HG03460 (cell line): ENCODE results near the gene CSRP2.

Source experiments
- ATAC-seq: cut with Tn5 transposase; IDR thresholded peaks from one replicate; pipeline ENCODE4 v1.9.1; 2021; ENCODE audit not compliant: unreplicated experiment

The CSRP2 gene

DNA sequence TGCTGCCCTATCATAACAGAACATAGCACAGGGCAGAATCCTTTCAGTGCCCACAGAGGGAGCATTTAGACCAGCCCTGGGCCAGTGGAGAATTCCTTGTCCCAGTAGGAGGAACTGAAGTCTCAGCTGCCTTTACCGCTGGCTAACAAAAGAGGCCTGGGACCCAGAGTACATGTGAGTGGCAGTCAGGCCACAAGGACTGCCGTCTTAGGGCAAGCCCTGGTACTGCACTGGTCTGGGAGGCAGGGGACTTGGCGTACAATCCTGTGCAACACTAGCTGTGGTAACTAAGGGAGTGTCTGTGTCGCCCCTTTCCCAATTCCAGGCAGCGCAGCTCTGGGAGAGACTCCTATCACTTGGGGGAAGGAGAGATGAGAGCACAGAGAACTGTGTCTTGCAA is 17.0 kb upstream of the CSRP2 start:
- ATAC-seq: no peak

DNA sequence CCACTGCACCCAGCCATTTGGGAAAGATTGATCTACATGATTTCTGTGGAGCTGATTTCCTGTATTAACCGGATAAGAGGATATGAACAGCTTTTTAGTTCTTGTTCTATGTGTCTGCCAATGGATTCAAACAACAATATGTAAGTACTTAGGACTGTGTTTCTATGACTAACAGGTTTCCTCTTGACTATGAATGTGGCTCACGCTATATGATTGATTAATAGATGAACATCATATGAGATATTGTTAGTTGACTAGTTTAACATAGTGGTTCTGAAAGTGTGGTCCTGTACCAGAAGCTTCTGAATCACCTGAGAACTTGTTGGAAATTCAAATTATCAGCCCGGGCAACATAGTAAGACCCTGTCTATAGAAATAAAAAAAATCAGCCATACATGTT is 12.8 kb upstream of the CSRP2 start:
- no peak for ATAC-seq

DNA sequence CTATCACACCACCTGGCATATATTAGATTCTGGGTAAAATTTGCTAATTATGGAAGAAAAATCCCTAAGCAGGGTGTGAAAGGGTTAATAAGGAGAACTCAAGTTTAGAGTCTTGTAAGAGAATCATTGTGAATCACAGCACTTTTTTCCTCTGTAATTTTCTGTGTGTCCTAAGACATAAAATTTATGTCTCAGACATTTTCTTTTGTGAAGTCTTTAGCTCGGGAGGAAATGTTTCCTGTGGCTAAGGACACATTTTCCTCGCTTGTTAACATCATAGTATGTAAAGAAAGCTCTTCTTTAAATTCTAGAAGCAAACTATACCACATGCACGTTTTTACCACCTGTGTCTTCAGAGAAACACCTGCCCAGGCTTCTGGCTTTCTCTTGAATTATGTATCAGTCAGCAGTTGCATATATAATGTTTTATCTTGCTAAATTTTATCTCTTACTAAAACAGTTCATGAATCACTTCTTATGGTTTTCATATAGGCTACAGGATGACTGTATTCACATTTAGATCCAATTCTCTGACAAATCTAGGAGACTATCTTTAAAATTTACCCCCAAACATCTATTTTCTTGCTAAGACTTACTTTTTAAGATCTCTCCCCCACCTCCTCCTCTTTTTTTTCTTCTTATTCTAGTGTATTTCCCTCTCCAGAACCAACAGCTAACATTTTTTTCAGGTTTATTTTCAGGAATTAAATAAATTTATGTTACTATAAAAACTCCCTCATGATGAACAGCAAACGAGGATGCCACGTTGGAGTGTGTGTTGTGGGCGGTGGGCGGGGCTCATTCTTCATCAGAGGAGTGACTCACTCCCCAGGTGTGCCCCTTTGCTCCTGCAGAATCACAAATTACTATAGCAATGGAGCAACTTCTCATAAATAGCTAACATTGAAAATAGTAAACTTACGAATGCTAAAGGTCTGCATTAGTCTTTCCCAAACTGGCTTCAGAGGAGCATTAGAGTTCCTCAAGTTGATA is 11.6 kb upstream of the CSRP2 start:
- ATAC-seq: no peak

DNA sequence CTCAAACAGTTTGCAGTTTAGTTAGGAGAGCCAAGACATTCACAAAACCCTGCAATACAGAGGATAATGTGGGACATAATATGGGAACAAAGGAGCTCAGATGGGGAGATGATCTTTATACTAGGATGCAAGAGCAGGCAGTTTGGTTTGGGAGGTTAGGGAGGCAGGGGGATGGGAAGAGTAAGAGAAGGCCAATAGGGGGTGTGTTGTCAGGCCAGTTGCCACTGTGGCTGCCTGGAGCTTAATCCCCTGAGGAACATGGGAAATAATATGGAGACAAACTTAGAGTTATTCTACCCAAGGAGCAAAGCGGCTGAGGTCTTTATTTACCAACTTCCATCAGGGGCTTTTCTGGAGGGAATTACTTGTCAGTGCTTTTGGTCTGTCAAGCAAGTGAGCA is 10.0 kb upstream of the CSRP2 start:
- no peak for ATAC-seq

DNA sequence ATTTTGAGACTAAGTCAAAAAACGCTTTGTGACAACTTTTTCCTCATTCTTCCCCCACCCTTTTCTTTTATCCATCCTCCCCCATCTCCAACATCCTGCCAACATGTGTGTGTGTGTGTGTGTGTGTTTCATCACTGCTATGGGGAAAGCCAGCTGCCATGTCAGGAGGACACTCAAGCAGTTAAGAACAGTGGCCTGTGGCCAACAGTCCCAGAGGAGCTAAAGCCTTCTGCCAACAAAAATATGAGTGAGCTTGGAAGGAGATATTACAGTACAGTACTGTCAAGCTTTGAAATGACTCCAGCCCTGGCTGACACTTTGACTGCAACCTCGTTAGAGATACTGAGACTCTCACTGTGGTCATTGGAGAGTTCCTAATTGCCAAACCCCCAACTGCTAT is 5.0 kb upstream of the CSRP2 start:
- ATAC-seq: no peak

DNA sequence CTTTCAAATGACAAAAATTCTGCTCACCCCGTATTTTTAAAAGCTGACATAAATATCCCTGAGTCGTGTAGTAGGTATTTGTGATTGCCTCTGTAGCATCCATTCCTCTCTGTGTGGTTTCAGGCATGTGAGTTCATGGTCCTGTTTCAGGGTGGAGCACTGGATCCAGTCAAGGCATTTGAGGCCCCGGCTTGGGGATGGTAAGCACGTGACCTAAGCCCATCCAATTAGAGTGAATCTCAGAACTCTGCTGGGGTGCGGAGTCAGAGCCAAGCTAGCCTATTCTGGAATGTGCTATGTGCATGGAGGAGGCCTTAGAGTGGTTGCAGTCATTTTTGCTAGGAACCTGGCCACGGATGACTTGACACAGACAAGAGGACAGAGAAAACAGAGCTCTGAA is 4.3 kb upstream of the CSRP2 start:
- ATAC-seq: no peak

DNA sequence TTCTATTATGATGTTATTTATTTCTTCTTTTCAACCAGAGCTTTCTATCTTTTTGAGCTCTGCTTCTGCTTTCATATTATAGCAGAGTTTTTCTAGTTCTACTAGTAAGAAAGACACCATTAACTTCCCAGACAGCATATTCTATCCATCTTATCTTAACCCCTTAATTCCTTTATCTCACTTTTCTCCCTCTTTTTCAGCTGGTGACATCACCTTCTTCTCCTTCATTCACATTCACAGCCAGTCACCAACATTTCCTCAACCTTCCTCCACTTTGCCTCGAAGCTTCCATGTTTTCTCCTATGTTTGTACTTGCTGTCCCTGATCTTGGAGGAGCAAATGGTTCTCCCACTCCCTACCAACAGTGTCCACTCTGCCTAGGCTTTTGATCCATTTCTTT is 3.5 kb upstream of the CSRP2 start:
- no peak for ATAC-seq

DNA sequence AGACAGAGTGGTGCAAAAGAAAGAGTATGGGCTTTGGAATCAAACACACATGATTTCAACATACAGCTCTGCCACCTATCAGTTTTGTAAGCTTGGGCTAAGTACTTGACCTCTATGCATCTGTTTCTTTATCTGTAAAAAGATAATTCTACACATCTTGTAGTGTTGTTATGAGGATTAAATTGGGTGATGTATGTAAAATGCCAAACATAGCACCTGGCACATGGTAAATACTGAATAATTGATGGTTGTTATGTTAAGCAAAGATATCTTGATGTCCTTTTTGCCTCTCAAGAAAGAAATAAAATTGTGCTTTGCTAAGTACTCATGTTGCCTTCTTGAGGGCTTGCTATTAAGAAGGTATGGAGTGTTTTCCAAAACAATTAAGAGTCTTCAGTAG is 2.3 kb upstream of the CSRP2 start:
- no peak for ATAC-seq

DNA sequence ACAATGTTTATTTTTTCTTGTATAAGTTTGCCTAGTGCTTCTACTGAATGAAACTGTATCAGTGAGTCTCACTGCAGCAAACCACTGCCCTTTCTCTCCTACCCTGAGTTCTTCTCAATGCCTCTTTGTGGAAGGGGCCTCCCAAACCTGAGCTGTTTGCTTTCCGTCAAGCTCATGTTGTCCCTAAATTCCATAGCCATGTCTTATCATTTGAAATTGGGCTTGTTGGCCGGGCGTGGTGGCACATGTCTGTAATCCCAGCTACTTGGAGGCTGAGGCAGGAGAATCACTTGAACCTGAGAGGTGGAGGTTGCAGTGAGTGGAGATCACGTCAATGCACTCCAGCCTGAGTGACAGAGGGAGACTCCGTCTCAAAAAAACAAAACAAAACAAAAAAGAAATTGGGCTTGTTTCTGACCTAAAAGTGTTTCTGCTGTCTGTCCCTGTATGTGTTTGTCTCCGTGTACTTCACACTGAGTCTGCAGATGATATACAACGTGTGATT is 1.8 kb upstream of the CSRP2 start:
- ATAC-seq: no peak

DNA sequence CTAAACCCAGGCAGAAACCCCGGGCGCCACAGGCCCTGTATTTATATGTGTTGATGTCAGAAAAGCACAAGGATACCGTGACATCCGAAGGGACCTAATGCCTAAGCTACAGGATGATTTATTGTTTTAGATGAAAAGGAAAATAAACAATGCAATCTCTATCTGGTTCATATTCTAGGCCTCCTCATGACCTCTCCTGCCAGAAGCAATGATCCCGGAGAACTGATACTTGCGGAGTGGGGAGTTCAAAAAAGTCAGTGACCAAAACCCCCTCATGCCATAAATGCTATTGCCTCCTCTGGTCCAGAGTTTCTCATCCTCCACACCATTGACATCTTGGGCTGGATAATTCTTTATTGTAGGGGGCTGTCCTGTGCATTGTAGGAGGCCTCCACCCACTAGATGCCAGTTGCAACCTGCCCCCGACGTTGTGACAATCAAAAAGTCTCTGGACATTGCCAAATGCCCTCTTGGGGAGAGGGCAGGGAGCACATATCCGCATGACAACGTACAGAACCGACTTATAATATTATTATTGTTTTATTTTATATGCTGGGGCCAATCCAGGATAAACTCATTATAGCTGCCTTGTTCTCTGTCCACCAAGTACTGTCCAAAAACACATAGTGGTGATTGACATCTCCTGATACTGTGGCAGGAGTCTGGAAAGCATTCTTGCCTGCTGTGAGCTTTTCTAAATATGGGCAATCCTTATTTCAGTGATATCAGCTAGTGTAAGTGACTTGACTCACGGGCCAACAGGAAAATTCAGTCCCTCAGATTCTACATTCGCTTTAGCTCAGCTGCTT is 1.1 kb upstream of the CSRP2 start:
- no peak for ATAC-seq

DNA sequence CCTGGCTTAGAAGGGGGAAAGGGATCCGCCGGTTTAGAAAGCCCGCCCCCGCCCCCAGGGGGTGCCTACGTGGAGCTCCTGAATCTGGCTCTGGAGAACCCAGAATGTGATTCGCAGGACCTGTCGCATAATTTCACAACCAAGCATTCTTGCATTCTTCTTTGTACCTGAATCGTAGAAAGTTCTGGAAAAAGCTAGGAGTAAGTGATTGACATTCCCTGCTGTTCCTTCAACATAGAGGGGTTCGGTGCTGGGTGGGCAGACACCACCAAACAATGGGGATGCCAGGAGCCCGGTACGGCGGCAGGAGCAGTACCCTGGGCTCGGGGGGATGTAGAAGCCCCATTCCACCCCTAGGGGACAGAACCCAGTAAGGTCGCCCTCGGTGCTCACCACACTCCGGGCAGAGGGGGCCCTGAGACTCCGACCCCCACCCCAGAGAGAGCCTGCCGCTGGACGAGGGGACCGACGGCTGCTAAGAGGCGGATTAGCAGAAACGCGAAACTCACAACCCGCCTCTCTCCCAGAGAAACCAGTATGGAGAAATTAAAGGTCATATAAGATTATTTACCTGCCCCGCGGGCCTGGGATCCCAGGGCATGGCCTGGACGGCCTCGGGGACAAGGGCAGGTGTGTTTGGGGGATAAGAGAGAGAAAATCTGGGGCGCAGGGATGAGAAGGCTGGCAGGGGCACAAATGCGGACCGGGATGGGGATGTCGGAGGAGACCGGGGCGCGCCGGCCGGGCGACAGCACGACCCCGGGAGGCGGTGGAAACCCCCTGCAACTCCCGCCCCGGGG is 520 bp downstream of the CSRP2 start:
- peak; percentile 42 for ATAC-seq

DNA sequence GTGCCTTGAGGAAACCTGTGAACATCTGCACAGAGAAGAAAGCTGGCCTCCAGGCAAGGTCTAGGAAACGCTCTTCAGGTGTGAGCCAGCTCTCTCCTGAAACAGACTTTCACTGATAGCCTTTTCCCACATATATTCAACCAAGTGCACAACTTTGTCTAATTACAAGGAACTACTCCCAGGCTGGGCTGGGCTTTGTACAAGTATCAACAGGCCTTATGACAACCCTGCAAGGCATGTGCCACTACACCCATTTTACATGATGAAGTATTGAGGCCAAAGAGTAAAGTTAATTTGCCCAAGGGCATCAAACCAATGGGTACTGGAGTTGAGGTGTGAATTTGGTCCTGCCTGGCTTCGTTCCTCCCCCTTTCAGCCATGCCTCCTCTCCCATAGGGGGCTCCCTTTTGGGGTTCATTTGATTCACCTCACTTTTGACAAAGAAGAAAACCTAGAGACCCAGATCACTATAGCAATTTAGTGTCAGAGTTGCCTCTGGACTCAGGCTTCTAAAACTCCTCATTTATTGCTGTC is 2.1 kb downstream of the CSRP2 start:
- no peak for ATAC-seq

DNA sequence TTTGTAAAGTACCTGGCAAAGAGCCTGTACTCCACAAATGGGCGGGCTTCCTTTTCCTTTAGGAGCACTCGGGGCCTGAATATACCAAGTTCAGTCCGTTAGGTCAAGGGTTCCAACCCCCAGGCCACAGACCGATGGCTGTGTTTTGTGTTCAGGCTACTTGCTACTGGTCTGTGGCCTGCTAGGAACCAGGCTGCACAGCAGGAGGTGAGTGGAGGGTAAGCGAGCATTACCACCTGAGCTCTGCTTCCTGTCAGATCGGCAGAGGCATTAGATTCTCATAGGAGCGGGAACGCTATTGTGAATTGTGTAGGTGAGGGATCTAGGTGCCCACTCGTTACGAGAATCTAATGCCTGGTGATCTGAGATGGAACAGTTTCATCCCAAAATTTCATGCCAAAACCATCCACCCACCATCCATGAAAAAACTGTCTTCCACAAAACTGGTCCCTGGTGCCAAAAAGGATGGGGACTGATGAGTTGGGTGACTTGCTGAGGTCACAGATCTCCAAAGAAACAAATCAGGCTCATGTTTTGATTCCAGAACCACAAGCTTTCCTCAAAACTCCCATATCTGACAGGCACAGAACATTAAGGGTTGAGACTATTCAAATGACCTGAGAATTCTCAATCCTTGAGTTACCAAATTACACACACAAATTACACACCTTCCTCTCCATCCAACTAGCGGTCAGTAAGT is 4.2 kb downstream of the CSRP2 start:
- ATAC-seq: no peak

DNA sequence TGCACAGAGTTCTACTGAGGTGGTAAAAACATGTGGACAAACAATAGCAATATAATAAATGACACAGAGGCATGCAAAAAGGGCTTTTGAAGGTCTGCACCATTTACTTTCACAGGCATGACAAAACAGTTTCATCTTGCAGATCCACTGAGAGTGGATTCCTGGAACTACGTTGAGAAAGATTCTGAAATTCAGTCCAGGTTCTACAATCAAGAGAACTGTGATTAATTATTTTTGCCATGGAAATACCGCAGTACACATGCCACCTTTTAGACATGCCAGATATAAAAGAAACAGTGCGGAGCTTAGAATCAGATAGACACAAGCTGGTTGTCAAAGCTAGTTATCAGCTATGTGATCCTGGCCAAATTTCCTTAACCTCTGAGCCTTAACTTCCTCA is 4.8 kb downstream of the CSRP2 start:
- ATAC-seq: no peak

DNA sequence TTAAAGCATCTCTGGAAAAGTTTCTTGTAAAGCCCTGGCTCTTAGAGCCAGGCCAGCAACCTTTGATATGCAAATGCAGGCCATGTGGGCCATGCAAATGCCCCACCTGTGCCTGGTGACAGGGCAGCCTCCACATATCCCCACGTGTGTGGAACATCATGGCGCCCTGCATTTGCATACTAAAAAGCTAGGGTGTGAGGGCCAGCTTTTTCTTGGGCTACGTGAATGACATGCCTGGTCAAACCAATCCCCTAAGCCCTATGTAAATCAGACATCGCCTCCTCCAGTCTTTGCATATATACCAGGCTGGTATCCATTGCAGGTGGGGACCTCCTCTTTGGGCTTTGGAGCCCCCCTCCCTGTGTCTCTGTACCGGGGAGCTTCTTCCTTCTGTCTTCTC is 6.4 kb downstream of the CSRP2 start:
- no peak for ATAC-seq

DNA sequence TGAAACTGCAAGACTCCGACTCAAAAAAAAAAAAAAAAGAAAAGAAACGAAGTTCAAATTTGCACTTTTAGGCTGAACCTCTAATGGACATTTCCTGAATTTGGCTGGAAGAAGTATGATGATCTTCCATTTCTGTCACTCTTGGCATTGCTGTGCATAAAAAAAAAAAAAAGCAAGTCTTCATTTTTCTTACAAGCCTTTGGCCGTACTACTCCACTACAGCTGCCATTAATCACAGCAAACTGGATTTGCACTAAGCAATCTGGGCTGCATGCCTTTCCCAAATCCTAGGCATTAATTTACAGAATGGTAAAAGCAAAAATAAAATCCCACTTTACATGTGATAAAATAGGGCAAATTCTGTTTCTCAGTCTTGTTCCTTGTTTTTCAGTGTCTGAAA is 7.1 kb downstream of the CSRP2 start:
- ATAC-seq: no peak

DNA sequence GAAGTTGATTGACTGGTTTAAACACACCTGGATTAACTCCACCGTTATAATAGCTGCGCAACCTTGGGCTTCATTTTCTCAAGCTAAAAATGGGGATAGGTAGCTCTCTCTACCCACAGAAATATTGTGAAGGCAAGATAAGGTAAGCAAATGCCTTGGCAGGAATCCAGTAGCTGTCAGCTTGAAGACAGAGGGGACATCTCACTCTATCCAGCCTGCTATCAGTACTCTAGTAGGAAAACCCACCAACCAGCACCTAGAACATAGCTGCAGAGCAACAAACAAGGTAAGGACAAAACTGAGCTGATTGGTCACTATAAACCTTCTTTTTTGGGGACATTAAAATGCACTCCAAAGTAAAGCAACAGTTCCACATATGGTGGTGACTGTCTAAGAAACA is 7.7 kb downstream of the CSRP2 start:
- ATAC-seq: no peak

DNA sequence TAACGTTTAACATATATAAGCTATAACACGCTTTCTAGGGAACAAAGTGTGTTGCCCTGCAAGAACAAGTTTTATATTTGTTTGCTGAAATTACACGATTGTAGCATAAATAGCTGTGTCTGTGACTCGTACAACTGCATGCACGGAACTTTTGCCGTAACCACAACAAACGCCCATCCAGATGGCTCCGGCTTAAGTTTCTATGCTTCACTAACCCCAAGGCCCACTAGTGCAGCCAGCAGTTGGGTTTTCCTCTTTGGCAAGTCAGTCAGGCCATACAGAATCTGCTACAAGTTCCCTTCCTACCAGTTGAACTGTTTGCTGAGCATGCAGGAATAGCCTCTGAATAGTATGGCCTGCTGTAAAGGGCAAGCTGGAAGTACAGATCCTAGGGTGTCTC is 12.1 kb downstream of the CSRP2 start:
- ATAC-seq: peak; percentile 42

DNA sequence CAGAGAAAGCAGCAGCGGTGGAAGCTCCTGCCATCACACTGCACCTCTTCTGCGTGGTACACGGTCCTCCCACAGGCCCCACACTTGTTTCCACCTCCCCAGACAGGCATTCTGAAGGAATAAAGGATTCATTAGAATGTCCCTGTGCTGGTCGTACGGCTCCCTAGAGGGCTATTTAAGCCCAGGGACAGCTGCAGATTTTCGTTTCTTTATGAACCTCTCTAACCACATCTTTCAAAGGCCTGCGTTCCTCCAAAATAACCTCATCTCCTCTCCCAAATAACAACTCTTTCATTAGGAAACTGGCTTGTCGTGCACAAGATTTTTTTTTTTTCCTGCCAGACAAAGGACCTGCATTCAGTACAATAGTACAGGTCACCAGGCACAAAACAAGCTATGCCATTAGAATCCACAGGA is 12.7 kb downstream of the CSRP2 start:
- no peak for ATAC-seq

DNA sequence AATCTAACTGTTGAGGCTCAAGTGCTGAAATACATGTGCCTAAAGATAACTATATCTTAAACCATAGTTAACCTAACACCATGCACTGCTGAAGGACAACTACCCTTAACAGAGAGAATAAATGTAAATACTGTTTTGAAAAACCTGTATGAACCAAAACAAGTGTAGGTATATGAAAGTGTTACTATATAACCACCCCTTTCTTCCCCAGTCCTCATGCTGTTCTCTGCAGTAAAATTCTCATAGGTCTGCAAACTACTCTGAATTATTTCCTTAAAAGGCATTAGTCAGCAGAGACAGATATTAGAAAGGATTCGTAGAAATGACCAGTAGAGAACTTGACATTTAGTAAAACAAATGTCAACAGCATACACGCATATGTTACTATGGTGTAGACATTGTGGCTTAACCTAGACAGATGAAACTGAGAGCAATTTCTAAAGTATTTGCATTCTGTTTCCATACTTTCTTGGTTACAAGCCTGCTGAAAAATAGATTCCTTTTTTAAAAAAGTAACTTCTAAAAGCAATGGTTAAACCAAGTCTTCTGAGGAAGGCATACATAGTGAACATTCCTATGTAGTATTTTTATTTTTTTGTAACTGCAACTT is 13.9 kb downstream of the CSRP2 start:
- peak; percentile 82 for ATAC-seq
